CD4-positive, alpha-beta T cell treated with Interleukin-15 for 1 hour (primary cell): ENCODE results near the gene LAMTOR4.
A peak's percentile ranks its signal among the peaks of the same experiment; 100 is the strongest.

ENCODE experiments used
- DNase-seq: peaks from one replicate; pipeline ENCODE4 v3.0.0-alpha.2; 2020

The LAMTOR4 gene

DNA sequence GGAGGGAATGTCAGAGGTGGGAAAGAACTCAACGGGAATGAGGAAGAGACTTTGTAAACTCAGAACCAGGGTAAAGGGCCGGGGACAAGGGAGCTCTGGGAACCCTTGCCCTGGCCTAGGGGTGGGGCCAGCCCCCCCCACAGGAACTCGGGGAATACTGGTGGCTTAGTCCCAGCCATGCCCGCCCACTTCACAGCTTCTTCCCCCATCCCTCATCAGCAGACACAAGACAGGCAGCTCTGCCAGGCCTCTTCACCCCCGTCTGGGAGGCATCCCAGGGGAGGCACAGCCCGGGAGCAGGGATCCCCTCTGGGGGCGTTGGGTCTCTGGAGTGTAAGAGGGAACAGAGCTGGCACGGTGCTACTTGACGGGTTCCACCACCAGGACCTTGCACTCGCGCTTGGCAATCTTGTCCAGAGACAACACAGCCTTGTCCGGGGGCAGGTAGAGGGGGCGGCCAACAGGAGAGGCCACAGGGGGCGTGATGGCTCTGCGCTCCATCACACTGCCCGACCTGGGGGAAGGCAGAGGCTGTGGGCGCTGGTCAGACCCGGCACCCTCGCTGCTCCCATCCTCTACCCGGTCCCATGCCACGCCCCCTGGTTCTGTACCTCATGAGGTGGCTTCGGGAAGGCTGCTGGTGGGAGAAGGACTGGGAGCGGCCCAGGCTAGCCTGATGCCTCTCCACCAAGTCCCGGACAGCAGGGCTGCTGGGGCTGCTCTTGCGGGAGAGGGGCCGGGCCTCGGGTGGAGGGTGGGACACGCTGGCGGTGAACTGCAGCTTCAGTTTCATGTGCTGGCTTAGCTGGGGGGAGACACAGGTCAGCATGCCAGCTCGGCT is 6.2 kb downstream of the LAMTOR4 start:
- no peak for DNase-seq

DNA sequence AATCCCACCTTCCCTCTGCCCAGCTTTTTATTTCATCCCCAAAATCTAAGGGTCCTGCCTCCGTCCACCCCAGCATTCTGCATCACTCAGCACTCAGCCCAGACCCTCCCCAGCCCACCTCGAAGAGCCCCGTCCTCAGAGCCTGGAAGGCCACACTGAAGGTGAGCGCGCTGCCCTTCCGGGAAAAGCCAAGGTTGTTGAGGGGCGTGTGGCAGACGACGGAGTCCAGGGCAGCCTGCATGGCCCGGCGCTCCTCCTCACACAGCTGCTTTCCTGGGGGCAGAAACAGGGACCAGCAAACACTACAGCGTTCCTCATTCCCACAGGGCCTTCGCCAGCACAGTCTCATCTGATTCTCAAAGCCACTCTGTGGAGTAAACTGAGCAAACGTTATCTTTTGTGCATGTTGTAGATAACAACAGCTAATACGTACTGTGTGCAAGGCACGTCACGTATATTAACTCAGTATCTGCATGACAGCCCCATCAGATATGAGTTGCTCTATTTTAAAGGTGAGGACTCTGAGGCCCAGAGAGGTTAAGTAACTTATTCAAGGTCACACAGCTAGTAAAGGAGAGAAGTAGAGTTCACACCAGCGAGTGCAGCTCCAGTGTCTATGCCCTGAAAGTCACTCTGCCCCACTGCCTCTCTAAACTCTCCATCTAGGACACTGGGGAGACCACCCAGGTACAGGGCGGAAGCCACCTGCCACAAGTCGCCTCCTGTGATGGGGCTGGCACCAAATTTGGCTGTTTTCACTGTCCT is 7.0 kb downstream of the LAMTOR4 start:
- no peak for DNase-seq

GRCh38 chr7:100156331-100157068 is 7.8 kb downstream of the LAMTOR4 start:
- peak; percentile 32 for DNase-seq

GRCh38 chr7:100157069-100157333 is 8.3 kb downstream of the LAMTOR4 start:
- DNase-seq: no peak

DNA sequence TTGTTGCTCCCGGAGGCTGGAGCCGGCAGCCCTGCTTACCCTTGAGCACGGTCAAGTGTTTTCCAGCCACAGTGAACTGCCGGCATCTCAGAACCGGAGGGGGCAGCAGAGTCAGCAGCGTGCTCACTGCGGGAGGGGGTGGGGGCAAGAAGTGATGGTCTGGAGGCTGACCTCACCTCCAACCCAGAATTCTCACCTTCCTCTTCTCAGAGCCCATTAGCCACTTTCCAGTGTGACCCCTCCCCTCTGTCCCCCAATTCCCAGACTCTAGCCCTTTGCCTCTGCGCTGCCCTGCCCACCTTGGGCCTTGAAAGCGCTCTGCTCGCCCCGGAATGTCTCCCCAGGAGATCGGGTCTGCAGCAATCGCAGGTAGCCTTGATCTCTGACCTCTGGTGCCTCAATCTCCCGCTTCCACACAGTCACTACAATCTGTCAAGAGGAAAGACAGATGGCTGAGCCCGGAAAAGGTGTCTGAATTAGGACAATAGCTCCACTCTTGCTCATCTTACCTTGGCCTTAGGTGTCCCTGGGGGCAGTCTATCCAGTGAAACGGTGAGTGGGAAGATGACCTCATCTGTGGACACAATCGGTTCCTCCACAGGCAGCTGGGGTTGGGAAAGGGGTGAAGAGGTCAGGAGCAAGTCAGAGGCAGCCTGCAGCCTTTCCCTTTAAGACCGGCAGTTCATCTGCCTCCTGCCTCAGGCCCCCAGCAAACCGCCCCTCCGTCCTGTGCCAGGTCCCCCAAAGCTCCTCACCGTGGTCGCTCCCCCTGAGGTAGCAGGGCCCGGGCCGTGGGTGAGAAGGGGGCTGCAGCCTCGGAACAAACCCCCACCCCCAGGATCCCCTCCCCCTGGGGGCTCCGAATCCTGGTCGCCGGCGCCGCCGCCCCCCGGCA is 8.9 kb downstream of the LAMTOR4 start:
- DNase-seq: no peak

DNA sequence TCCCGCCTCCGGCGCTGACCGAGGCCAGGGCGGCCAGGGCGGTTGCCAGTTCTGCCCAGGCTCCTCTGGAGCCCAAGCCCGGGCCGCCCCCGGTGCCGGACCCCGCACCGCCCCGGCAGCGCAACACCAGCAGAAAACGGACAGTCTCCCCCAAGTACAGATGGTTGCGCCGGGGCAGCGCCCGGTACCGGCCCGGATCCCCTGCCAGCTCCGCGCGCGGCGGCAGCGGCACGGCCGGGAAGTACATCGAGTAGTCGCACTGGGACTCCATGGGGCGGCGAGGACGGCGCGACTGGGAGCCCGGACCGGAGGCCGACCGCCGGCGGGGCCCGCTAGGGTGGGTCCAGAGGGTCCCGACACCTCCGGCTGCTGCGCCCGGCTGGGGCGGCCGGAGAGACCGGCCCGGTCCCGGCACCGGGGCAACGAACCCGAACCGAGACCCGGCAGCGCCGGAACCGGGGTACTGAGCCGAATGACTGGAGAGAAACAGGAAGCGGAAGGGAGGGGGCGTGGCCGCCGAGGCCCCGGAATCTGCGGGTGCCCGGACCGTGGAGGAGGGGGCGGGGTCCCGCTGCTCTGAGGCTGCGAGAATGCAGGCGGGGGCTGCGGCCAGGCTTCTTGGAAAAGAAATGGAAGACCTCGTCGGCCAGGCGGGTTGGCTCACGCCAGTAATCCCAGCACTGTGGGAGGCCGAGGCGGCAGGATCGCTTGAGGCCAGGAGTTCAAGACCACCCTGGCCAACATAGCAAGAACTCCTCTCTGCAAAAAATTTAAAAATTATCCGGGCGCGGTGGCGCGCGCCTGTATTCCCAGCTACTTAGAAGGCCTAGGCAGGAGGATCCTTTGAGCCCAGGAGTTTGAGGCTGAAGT is 9.7 kb downstream of the LAMTOR4 start, which contains the start of gene TRAPPC14:
TSS of gene TRAPPC14 (minus strand) at position 495 of the 870 bp plus-strand sequence. CDS start at position 271, 224 bp downstream.
- peak; percentile 87 for DNase-seq

DNA sequence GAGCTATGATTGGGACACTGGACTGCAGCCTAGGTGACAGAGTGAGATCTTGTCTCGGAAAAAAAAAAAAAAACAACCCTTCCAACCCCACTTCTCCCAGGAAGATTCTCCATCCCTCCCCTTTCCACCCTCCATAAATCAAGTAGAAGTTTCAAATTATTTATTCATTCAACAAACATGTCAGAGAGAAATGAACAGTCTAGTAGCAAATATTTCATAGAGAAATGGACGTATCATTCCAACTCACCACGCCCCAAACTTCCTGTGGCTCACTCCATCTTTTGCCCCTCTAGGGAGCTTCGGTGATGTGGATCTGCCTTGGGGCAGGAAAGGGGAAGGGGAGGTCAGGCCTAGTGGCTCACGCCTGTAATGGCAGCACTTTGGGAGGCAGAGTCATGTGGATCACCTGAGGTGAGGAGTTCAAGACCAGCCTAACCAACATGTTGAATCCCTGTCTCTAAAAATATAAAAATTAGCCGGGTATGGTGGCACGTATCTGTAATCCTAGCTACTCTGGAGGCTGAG is 10.4 kb downstream of the LAMTOR4 start:
- DNase-seq: no peak

- DNase-seq: no peak
Observed at GRCh38 chr7:100160067-100160466, 11.3 kb downstream of the LAMTOR4 start.

DNA sequence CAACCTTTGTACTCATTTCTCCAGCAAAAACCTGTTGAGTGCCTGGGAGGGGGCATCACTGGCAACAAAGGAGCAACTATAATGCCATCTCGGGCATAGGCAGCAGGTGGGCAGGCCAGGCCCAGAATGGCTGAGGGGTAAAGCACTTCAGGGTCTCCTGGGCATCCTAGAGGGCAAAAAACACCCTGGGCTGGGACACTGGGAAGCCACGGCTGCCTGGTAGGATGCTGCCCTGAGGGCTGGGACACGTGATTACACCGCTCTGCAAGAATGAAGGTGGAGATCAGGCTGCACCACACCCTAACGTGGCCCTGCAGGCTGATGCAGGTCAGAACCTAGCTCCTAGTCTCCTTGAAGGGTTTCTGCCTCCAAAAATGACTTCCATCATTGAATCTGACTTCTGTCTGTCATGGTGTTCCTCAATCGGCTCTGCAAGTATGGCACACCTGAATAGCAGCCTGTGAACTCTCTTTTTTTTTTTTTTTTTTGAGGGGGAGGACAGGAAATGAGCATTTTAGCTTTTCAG is 14.4 kb downstream of the LAMTOR4 start:
- DNase-seq: no peak

- DNase-seq: no peak
Observed at GRCh38 chr7:100163871-100164270, 15.2 kb downstream of the LAMTOR4 start.

DNA sequence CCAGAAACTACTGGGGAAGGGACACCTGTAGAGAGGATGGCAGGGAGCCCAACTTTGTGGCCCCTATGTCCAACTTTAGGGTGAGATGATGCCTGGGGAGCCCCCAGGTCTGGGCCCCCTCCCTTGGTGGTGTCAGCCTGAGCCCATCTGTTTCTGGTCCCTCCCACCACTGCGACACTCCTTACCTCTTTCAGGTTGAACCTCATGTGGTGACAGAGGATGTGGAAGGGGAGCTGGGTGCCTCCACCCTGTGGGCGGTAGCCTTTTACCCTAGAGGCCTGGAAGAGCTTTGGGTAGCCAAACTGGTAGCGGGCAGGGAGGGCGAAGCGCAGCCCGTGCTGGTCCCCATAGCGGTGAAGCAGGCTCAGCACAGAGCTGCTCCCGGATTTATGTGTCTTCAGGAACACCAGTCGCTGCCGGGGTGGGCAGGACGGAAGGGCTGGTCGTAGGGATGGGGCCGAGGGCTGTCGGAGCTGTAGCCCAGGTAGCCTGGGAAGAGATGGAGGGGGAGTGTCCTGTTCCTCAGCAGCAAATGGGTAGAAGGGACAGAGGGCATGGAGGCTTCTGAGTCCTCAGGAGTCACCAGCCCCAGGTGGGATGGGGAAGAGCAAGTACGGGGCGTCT is 17.7 kb downstream of the LAMTOR4 start:
- DNase-seq: no peak

- no peak for DNase-seq
Observed at GRCh38 chr7:100166970-100167911, 18.5 kb downstream of the LAMTOR4 start.

DNA sequence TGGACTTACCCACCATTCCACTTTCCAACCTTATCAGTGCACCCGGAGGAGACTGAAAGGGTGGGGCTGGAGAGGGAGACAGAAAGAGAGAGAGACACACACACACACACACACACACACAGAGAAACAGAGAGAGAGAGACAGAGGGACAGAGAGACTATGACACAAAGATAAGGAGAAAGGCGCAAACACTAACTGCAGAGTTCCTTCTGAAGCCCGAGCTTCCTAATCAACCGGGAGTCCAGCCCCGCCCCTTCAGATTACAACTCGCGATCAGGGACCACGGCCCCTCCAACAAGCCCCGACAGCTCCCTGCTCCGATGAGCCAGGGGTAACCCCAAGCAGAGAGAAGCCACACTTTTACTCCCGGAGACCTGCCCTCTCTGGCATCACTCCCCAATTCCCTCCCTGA is 19.2 kb downstream of the LAMTOR4 start:
- DNase-seq: no peak

DNA sequence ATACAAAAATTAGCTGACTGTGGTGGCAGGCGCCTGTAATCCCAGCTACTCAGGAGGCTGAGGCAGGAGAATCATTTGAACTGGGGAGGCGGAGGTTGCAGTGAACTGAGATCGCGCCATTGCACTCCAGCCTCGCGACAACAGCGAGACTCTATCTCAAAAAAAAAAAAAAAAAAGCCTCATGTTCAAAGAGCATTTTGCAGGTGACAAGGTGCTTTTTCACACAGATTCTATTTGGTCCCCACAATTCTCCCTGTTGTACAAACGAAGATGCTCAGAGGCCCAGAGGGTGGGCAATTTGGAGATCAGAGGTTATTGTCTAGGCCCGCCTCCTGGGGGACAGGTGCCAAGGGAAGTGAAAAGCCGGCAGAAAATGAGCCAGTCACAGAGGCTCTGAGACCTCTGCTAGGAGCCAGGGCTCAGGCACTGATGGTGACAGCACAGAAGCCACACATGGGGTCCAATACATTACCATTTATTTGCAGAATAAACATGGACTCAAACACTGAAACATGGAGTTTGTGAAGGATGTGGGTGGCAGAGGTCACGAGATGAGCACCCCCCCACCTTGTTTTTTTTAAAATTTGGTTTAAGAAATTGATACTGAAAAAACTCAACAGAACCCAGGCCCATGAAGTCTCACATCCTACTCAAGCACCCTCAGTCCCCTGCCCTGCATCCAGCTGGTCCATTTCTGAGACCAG is 20.6 kb downstream of the LAMTOR4 start:
- no peak for DNase-seq

GRCh38 chr7:100170101-100170897 is 21.6 kb downstream of the LAMTOR4 start:
- no peak for DNase-seq

GRCh38 chr7:100171087-100171681 is 22.5 kb downstream of the LAMTOR4 start:
- no peak for DNase-seq

DNA sequence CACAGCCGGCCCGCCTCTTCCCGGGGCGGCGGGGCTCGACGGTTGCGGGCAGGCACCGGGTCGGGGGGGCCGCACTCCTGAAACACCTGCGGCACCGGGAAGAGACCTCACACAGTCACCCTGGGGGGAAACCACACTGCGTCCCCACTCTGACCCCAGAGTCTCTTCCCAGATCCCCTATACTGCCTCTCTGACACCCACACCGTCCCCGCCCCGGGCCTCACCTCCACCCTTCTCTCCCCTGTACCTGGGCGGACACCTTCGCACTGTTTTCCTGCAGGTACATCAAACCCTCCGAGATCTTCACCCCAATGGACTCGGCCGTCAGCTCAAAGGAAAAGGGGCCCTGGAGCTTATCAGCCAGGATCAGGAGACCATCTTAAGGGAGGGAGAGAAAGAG is 23.1 kb downstream of the LAMTOR4 start:
- DNase-seq: no peak
